Neural cell (in vitro differentiated cells): ENCODE data around the gene GRAMD1C. TPM values are rescaled to one million over a fixed set of nuclear protein-coding genes. Genes with fewer than 3 reads are reported as not detected.

Experiments used
- H2AFZ ChIP-seq: fragments of 200-600, 300-800 bp; sonication (generic), shearing (Covaris generic); 2 replicates; pipeline ENCODE4 v1.6.0; 2014; ENCODE audit warnings: low read depth, mild to moderate bottlenecking, antibody characterized with exemption, low read length, moderate library complexity
- H3F3A ChIP-seq: fragments of 200-600 bp; shearing (Covaris generic); 2 replicates; pipeline ENCODE4 v1.6.1; 2016; ENCODE audit warnings: mild to moderate bottlenecking, moderate library complexity, mixed read lengths, antibody characterized with exemption, low read length; ENCODE audit not compliant: insufficient read depth, poor library complexity, severe bottlenecking
- H3K27ac ChIP-seq: fragments of 200-600, 300-800 bp; sonication (generic), shearing (Covaris generic); 2 replicates; pipeline ENCODE4 v1.5.1; 2014; ENCODE audit warnings: mild to moderate bottlenecking, low read length, moderate library complexity
- H3K27me3 ChIP-seq: fragments of 300-800, 200-600 bp; sonication (generic), shearing (Covaris generic); 2 replicates; pipeline ENCODE4 v1.6.0; 2014; ENCODE audit warnings: mild to moderate bottlenecking, low read depth, low read length, moderate library complexity; ENCODE audit not compliant: insufficient read depth
- H3K36me3 ChIP-seq: fragments of 300-800, 200-600 bp; sonication (generic), shearing (Covaris generic); 2 replicates; pipeline ENCODE4 v1.5.1; 2014; ENCODE audit warnings: mild to moderate bottlenecking, antibody characterized with exemption, low read length, moderate library complexity; ENCODE audit not compliant: insufficient read depth
- H3K4me2 ChIP-seq: fragments of 300-800, 200-600 bp; sonication (generic), shearing (Covaris generic); 2 replicates; pipeline ENCODE4 v1.6.0; 2014; ENCODE audit warnings: mild to moderate bottlenecking, low read length
- H3K4me3 ChIP-seq: fragments of 300-800, 200-600 bp; sonication (generic), shearing (Covaris generic); 2 replicates; pipeline ENCODE4 v1.5.1; 2014; ENCODE audit warnings: mild to moderate bottlenecking, low read length, moderate library complexity
- H3K79me2 ChIP-seq: fragments of 200-600 bp; shearing (Covaris generic); replicated peaks from 2 replicates; pipeline ENCODE4 v1.6.0; 2014; ENCODE audit warnings: mild to moderate bottlenecking, low read length, moderate library complexity; ENCODE audit not compliant: insufficient read depth
- H3K9ac ChIP-seq: fragments of 300-800, 200-600 bp; sonication (generic), shearing (Covaris generic); 2 replicates; pipeline ENCODE4 v1.6.1; 2016; ENCODE audit warnings: mild to moderate bottlenecking, low read length, mixed read lengths
- H3K9me2 ChIP-seq: fragments of 200-600 bp; shearing (Covaris generic); 2 replicates; pipeline ENCODE4 v1.6.1; 2016; ENCODE audit warnings: mild to moderate bottlenecking, low read length, mixed read lengths; ENCODE audit not compliant: insufficient read depth
- H3K9me3 ChIP-seq: fragments of 200-600, 300-800 bp; sonication (generic), shearing (Covaris generic); 2 replicates; pipeline ENCODE4 v1.6.1; 2016; ENCODE audit warnings: mild to moderate bottlenecking, mixed run types, low read length, moderate library complexity, mixed read lengths
- H4K20me1 ChIP-seq: fragments of 200-600 bp; shearing (Covaris generic); 2 replicates; pipeline ENCODE4 v1.6.1; 2016; ENCODE audit warnings: mild to moderate bottlenecking, mixed run types; ENCODE audit not compliant: insufficient read depth
- CTCF ChIP-seq: fragments of 450-650 bp; IDR thresholded peaks from 2 replicates; pipeline ENCODE4 v1.5.1; 2014; ENCODE audit warnings: antibody characterized with exemption, mild to moderate bottlenecking, moderate library complexity; ENCODE audit not compliant: poor library complexity, severe bottlenecking
- EP300 ChIP-seq: fragments of 450-650 bp; conservative IDR thresholded peaks from 2 replicates; pipeline ENCODE4 v1.6.1; 2014; ENCODE audit warnings: antibody characterized with exemption, mild to moderate bottlenecking, moderate library complexity; ENCODE audit not compliant: poor library complexity, severe bottlenecking
- EZH2 ChIP-seq: fragments of 200-600, 300-800 bp; shearing (Covaris generic), sonication (generic); IDR thresholded peaks from 2 replicates; pipeline ENCODE4 v1.6.1; 2014; ENCODE audit warnings: antibody characterized with exemption, low read length, borderline replicate concordance, mild to moderate bottlenecking; ENCODE audit not compliant: insufficient read depth, poor library complexity, severe bottlenecking
- MXI1 ChIP-seq: fragments of 450-650 bp; conservative IDR thresholded peaks from 2 replicates; pipeline ENCODE4 v1.6.1; 2014; ENCODE audit warnings: antibody characterized with exemption, mild to moderate bottlenecking; ENCODE audit not compliant: poor library complexity, severe bottlenecking
- POLR2AphosphoS5 ChIP-seq: IDR thresholded peaks from 2 replicates; pipeline ENCODE4 v1.6.1; 2012
- RAD21 ChIP-seq: fragments of 450-650 bp; conservative IDR thresholded peaks from 2 replicates; pipeline ENCODE4 v1.6.1; 2014; ENCODE audit warnings: antibody characterized with exemption, mild to moderate bottlenecking, moderate library complexity
- SMC3 ChIP-seq: fragments of 450-650 bp; conservative IDR thresholded peaks from 2 replicates; pipeline ENCODE4 v1.6.1; 2014; ENCODE audit warnings: antibody characterized with exemption, mild to moderate bottlenecking, moderate library complexity; ENCODE audit not compliant: poor library complexity
- TAF1 ChIP-seq: IDR thresholded peaks from 2 replicates; pipeline ENCODE4 v1.6.1; 2012; ENCODE audit warnings: low read depth
- polyA plus RNA-seq: library from polyadenylated mRNA; depleted of rRNA; stranded (reverse); fragments of >200 nt; gene quantifications from 2 replicates; pipeline ENCODE4 v1.2.3, GENCODE V29; 2014
- TF ChIP-seq, protein P1 (sequence below): IDR thresholded peaks from 2 replicates; pipeline ENCODE4 v1.6.1; 2012; ENCODE audit warnings: borderline replicate concordance

GRAMD1C gene
- polyA plus RNA-seq, 1 donor from 2014 or later, result 31.0 TPM

DNA sequence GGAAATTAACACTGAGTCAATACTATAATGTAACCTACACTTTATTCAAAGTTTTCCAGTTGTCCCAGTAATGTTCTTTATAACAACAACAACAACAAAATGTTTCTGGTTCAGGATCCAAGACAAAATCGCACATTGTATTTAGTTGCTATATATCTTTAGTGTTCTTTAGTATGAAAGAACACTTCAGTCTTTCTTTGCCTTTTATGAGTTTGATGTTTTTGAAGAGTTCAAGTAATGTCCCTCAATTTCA is 7.6 kb upstream of the GRAMD1C start:
- Histone ChIP-seq H3F3A (no peaks in the 10 kb centered on the region), H3K36me3 (no peaks in the 10 kb centered on the region), H3K27ac (no peak overlapping the region), H3K4me3 (no peak overlapping the region), H3K79me2 (no peaks in the 10 kb centered on the region), H3K27me3 (no peaks in the 10 kb centered on the region), H4K20me1 (no peaks in the 10 kb centered on the region), H3K4me2 (no peak overlapping the region), H2AFZ (no peak overlapping the region), H3K9me3 (no peaks in the 10 kb centered on the region), H3K9ac (no peak overlapping the region), H3K9me2 (no peaks in the 10 kb centered on the region)
- TF ChIP-seq MXI1 (no peak), RAD21 (no peak)

DNA sequence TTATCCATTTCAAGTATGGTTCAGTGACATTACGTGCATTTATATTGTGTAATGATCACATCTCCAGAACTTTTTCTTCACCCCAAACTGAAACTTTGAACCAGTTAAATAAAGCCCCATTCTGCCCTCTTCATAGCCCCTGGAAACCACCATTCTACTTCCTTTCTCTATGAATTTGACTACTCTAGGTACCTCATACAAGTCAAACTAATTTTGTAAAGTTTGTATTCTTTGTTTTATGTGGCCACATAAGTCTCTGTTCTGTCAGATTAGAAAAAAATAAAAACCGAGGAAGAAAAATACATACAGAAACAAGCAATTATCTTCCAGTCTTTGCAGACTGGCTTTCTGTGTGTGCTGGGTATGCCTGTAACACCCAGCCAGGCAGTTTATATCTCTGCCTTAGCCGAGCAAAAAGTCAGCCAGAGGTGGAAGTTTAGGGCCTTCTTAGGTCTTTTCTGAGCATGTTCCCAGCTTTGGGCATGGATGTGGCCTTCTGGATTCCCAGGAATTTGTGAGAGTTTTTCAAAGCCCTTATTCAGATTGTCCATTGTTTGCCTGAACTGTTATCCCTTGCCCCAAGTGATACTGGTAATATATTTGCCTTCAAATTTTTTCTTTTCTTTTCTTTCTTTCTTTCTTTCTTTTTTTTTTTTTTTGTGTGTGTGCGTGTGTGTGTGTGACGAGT is 6.0 kb upstream of the GRAMD1C start:
- Histone ChIP-seq H3K9me3 (no peaks in the 10 kb centered on the region), H4K20me1 (no peaks in the 10 kb centered on the region), H3F3A (no peaks in the 10 kb centered on the region), H2AFZ (no peak overlapping the region), H3K9me2 (no peaks in the 10 kb centered on the region), H3K27ac (no peak overlapping the region), H3K9ac (no peak overlapping the region), H3K4me3 (no peak overlapping the region), H3K36me3 (no peaks in the 10 kb centered on the region), H3K4me2 (no peak overlapping the region), H3K27me3 (no peaks in the 10 kb centered on the region), H3K79me2 (no peaks in the 10 kb centered on the region)
- TF ChIP-seq SMC3 (no peak), POLR2AphosphoS5 (no peak), MXI1 (no peak), EZH2 (no peak), TAF1 (no peak), RAD21 (no peak), EP300 (no peak), CTCF (no peak)
- TF ChIP-seq, protein P1, sequence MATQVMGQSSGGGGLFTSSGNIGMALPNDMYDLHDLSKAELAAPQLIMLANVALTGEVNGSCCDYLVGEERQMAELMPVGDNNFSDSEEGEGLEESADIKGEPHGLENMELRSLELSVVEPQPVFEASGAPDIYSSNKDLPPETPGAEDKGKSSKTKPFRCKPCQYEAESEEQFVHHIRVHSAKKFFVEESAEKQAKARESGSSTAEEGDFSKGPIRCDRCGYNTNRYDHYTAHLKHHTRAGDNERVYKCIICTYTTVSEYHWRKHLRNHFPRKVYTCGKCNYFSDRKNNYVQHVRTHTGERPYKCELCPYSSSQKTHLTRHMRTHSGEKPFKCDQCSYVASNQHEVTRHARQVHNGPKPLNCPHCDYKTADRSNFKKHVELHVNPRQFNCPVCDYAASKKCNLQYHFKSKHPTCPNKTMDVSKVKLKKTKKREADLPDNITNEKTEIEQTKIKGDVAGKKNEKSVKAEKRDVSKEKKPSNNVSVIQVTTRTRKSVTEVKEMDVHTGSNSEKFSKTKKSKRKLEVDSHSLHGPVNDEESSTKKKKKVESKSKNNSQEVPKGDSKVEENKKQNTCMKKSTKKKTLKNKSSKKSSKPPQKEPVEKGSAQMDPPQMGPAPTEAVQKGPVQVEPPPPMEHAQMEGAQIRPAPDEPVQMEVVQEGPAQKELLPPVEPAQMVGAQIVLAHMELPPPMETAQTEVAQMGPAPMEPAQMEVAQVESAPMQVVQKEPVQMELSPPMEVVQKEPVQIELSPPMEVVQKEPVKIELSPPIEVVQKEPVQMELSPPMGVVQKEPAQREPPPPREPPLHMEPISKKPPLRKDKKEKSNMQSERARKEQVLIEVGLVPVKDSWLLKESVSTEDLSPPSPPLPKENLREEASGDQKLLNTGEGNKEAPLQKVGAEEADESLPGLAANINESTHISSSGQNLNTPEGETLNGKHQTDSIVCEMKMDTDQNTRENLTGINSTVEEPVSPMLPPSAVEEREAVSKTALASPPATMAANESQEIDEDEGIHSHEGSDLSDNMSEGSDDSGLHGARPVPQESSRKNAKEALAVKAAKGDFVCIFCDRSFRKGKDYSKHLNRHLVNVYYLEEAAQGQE, result no peak

- no peaks in the 10 kb centered on the region for H3K9me3 ChIP-seq
- H3K4me3 ChIP-seq, result no peak overlapping the region
Observed at GRCh38 chr3:113834983-113835382, 3.6 kb upstream of the GRAMD1C start.

More at GRCh38 chr3:113834983-113835382, 3.6 kb upstream of the GRAMD1C start:
- H3K27ac ChIP-seq, result no peak overlapping the region
- no peaks in the 10 kb centered on the region for H3K79me2 ChIP-seq
- H3K4me2 ChIP-seq, result no peak overlapping the region
- H3F3A ChIP-seq, result no peaks in the 10 kb centered on the region
- H3K27me3 ChIP-seq, result no peaks in the 10 kb centered on the region
- no peaks in the 10 kb centered on the region for H4K20me1 ChIP-seq
- H3K9me2 ChIP-seq, result no peaks in the 10 kb centered on the region
- TF ChIP-seq EP300, result no peak
- TF ChIP-seq POLR2AphosphoS5, result no peak
- no peak for TF ChIP-seq SMC3
- TF ChIP-seq RAD21, result no peak
- TF ChIP-seq CTCF, result no peak
- no peak for TF ChIP-seq TAF1
- TF ChIP-seq, protein P1, result no peak
- no peak for TF ChIP-seq EZH2
- no peak for TF ChIP-seq MXI1
- H3K36me3 ChIP-seq, result no peaks in the 10 kb centered on the region
- no peak overlapping the region for H2AFZ ChIP-seq
- no peak overlapping the region for H3K9ac ChIP-seq
